Measurements from ENCODE around the gene SGMS1.

Gene SGMS1

GRCh38 chr10:50558371-50558770 is 65.4 kb downstream of the SGMS1 start:
- peak; percentile 61 for DNase-seq (ENCODE audit: low read depth)
- H3K4me3 ChIP-seq (ENCODE audit: control insufficient read depth, low read depth, low read length) = no peak overlapping the region

GRCh38 chr10:50557130-50557682 is 66.5 kb downstream of the SGMS1 start:
- TF ChIP-seq CTCF (conservative IDR thresholded peaks at IDR 0.05; ENCODE audit: control insufficient read depth, insufficient read depth, low read depth, low read length) = no peak
- no peak for DNase-seq (ENCODE audit: low read depth)
- H3K4me3 ChIP-seq (ENCODE audit: control insufficient read depth, low read depth, low read length) = no peak overlapping the region

More at GRCh38 chr10:50558371-50558770, 65.4 kb downstream of the SGMS1 start:
- no peak for TF ChIP-seq CTCF (conservative IDR thresholded peaks at IDR 0.05; ENCODE audit: control insufficient read depth, insufficient read depth, low read depth, low read length)

GRCh38 chr10:50556237-50557120 is 67.3 kb downstream of the SGMS1 start:
- no peak for TF ChIP-seq CTCF (conservative IDR thresholded peaks at IDR 0.05; ENCODE audit: control insufficient read depth, insufficient read depth, low read depth, low read length)
- DNase-seq (ENCODE audit: low read depth) = no peak
- no peak overlapping the region for H3K4me3 ChIP-seq (ENCODE audit: control insufficient read depth, low read depth, low read length)

GRCh38 chr10:50554995-50555568 is 68.7 kb downstream of the SGMS1 start:
- peak; percentile 61 for DNase-seq (ENCODE audit: low read depth)
- no peak for TF ChIP-seq CTCF (conservative IDR thresholded peaks at IDR 0.05; ENCODE audit: control insufficient read depth, insufficient read depth, low read depth, low read length)
- no peak overlapping the region for H3K4me3 ChIP-seq (ENCODE audit: control insufficient read depth, low read depth, low read length)

GRCh38 chr10:50554376-50554994 is 69.3 kb downstream of the SGMS1 start:
- no peak for TF ChIP-seq CTCF (conservative IDR thresholded peaks at IDR 0.05; ENCODE audit: control insufficient read depth, insufficient read depth, low read depth, low read length)

GRCh38 chr10:50552771-50553535 is 70.8 kb downstream of the SGMS1 start:
- no peak overlapping the region for H3K4me3 ChIP-seq (ENCODE audit: control insufficient read depth, low read depth, low read length)
- TF ChIP-seq CTCF (conservative IDR thresholded peaks at IDR 0.05; ENCODE audit: control insufficient read depth, insufficient read depth, low read depth, low read length) = peak; percentile 25
- DNase-seq (ENCODE audit: low read depth) = peak; percentile 22

More at GRCh38 chr10:50554376-50554994, 69.3 kb downstream of the SGMS1 start:
- no peak for DNase-seq (ENCODE audit: low read depth)
- no peak overlapping the region for H3K4me3 ChIP-seq (ENCODE audit: control insufficient read depth, low read depth, low read length)

All from fibroblast of mammary gland (primary cell).